ENCODE measurements around the gene POTEJ.
"Not testable (repeated sequence)": the region's sequence is repeated elsewhere in the genome, so short reads cannot be mapped to it uniquely, and the experiment has no call there.

GRCh38 chr2:130590842-130591359 is 20.3 kb upstream of the POTEJ start:
- TF ChIP-seq CTCF (conservative IDR thresholded peaks at IDR 0.05); EZH2 (IDR thresholded peaks at IDR 0.05; ENCODE audit: low read depth): not testable (repeated sequence)
